HG03066 (cell line): ENCODE results near the gene ITGA1.
"Not testable (repeated sequence)": the region's sequence is repeated elsewhere in the genome, so short reads cannot be mapped to it uniquely, and the experiment has no call there.

Experiments used
- ATAC-seq: cut with Tn5 transposase; IDR thresholded peaks from one replicate; pipeline ENCODE4 v1.9.1; 2021; ENCODE audit warnings: low read depth; ENCODE audit not compliant: unreplicated experiment

The ITGA1 gene

GRCh38 chr5:52856564-52856963 lies 68.8 kb downstream of the ITGA1 start:
- peak; percentile 89 for ATAC-seq

- ATAC-seq: no peak
Measured at GRCh38 chr5:52859628-52860027, 71.9 kb downstream of the ITGA1 start.

- no peak for ATAC-seq
Measured at GRCh38 chr5:52861368-52861767, 73.7 kb downstream of the ITGA1 start.

- no peak for ATAC-seq
Measured at GRCh38 chr5:52863715-52864290, 76.1 kb downstream of the ITGA1 start.

GRCh38 chr5:52864371-52864770 lies 76.7 kb downstream of the ITGA1 start:
- ATAC-seq: no peak

GRCh38 chr5:52864884-52865283 lies 77.2 kb downstream of the ITGA1 start:
- no peak for ATAC-seq

- not testable (repeated sequence) for ATAC-seq
Measured at GRCh38 chr5:52865991-52866390, 78.3 kb downstream of the ITGA1 start.

GRCh38 chr5:52867809-52868208 lies 80.1 kb downstream of the ITGA1 start:
- no peak for ATAC-seq

GRCh38 chr5:52868417-52868816 lies 80.7 kb downstream of the ITGA1 start:
- ATAC-seq: no peak

- ATAC-seq: no peak
Measured at GRCh38 chr5:52869391-52869790, 81.7 kb downstream of the ITGA1 start.

- no peak for ATAC-seq
Measured at GRCh38 chr5:52870448-52870847, 82.7 kb downstream of the ITGA1 start.

- ATAC-seq: no peak
Measured at GRCh38 chr5:52875827-52876226, 88.1 kb downstream of the ITGA1 start.

GRCh38 chr5:52876456-52876855 lies 88.7 kb downstream of the ITGA1 start:
- no peak for ATAC-seq

- ATAC-seq: no peak
Measured at GRCh38 chr5:52878656-52879055, 90.9 kb downstream of the ITGA1 start.

- ATAC-seq: no peak
Measured at GRCh38 chr5:52880541-52880940, 92.8 kb downstream of the ITGA1 start.

- ATAC-seq: no peak
Measured at GRCh38 chr5:52881468-52881867, 93.8 kb downstream of the ITGA1 start.

GRCh38 chr5:52883110-52883509 lies 95.4 kb downstream of the ITGA1 start:
- ATAC-seq: no peak

GRCh38 chr5:52884453-52884852 lies 96.7 kb downstream of the ITGA1 start:
- ATAC-seq: no peak

GRCh38 chr5:52885614-52886013 lies 97.9 kb downstream of the ITGA1 start:
- ATAC-seq: no peak

- no peak for ATAC-seq
Measured at GRCh38 chr5:52886206-52886605, 98.5 kb downstream of the ITGA1 start.

GRCh38 chr5:52887066-52887465 lies 99.3 kb downstream of the ITGA1 start:
- no peak for ATAC-seq

- ATAC-seq: no peak
Measured at GRCh38 chr5:52888363-52888762, 100.6 kb downstream of the ITGA1 start.

- no peak for ATAC-seq
Measured at GRCh38 chr5:52892242-52892878, 104.6 kb downstream of the ITGA1 start.
